HUES6 (cell line): Measurements from ENCODE around the gene HK1.
A peak's percentile ranks its signal among the peaks of the same experiment; 100 is the strongest.
"Not testable (repeated sequence)": the region's sequence is repeated elsewhere in the genome, so short reads cannot be mapped to it uniquely, and the experiment has no call there.

Experiments used
- H3K27ac ChIP-seq: 2 replicates; pipeline ENCODE4 v1.7.0; 2013; ENCODE audit warnings: low read depth, mild to moderate bottlenecking, low read length, inconsistent platforms
- H3K27me3 ChIP-seq: 2 replicates; pipeline ENCODE4 v1.6.1; 2013; ENCODE audit warnings: low read length; ENCODE audit not compliant: control insufficient read depth, insufficient read depth
- H3K36me3 ChIP-seq: 2 replicates; pipeline ENCODE4 v1.6.1; 2013; ENCODE audit warnings: low read length; ENCODE audit not compliant: control insufficient read depth, insufficient read depth
- H3K4me1 ChIP-seq: 2 replicates; pipeline ENCODE4 v1.6.1; 2013; ENCODE audit warnings: low read length; ENCODE audit not compliant: control insufficient read depth, insufficient read depth
- H3K4me3 ChIP-seq: 2 replicates; pipeline ENCODE4 v1.5.1; 2013; ENCODE audit warnings: low read depth, low read length
- H3K9ac ChIP-seq: one replicate; pipeline ENCODE4 v1.6.1; 2013; ENCODE audit warnings: mild to moderate bottlenecking, low read length
- H3K9me3 ChIP-seq: 2 replicates; pipeline ENCODE4 v1.6.1; 2013; ENCODE audit warnings: low read depth, low read length; ENCODE audit not compliant: control insufficient read depth, insufficient read depth

The HK1 gene

DNA sequence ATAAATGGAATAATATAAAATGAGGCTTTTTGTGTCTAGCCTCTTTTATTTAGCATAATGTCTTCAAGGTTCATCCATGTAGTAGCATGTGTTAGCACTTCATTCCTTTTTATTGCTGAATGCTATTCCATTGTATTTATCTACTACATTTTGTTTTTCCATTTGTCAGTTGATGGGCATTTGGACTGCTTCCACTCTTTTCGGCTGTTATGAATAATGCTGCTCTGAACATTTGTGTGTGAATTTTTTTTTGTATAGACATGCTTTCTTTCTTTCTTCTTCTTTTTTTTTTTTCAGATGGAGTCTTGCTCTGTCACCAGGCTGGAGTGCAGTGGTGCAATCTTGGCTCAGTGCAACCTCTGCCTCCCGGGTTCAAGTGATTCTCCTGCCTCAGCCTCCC lies 50.6 kb downstream of the HK1 start:
- Histone ChIP-seq H3K4me1 (peaks cover 83% of the 10 kb centered on the region), H3K36me3 (peaks cover 17% of the 10 kb centered on the region), H3K27ac (peak overlapping the region; percentile 93)
- H3K27me3 ChIP-seq, H3K4me3 ChIP-seq, H3K9ac ChIP-seq, H3K9me3 ChIP-seq: not testable (repeated sequence)

DNA sequence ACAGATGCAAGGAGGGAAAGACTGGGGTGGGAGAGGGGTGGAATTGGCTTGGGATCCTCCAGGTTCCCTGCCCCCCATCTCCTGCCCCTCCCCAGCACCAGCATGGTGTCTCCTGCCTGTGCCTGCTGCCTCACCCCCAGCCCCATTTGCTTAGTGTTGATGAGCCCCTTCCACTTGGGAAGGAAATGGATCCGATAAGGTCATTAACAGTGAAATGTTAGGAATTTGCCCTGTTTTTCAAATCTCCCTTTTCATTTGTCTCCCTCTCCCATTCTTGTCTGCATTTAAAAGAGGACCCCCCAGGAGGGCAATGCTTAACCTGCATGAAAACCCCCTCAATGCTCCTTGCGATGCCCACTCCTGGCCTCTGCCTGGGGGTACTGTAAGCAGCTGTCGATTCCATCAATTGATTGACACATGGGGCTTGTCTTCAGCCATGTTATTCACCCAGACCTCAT lies 51.5 kb downstream of the HK1 start:
- Histone ChIP-seq H3K27me3 (no peaks in the 10 kb centered on the region), H3K9ac (peak overlapping the region; percentile 82), H3K9me3 (no peaks in the 10 kb centered on the region), H3K4me3 (peak overlapping the region; percentile 28; the same call in 1 of the 2 replicates), H3K4me1 (peaks cover 88% of the 10 kb centered on the region), H3K27ac (peak overlapping the region; percentile 93), H3K36me3 (peaks cover 20% of the 10 kb centered on the region)

DNA sequence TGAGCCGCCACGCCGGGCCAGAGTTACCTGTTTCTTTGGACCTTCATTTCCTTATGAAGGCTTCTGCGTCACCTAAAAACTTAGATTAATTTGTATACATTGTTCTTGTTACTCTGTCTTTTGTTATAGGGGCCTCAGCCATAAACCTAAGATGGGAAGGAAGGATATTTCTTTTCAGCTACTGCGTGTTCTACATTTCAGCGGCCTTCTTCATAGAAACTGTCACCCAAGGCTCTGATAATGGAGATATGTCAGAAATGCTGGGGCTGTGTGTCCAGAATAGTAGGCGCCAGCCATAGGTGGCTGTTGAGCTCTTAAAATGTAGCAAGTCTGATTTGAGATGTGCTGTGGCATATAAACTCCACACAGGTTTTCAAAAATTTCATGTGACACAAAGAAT lies 52.9 kb downstream of the HK1 start:
- H3K4me1 ChIP-seq: peaks cover 88% of the 10 kb centered on the region
- H3K27me3 ChIP-seq: no peaks in the 10 kb centered on the region
- H3K27ac ChIP-seq: peak overlapping the region; percentile 93
- no peak overlapping the region for H3K9ac ChIP-seq
- H3K36me3 ChIP-seq: peaks cover 24% of the 10 kb centered on the region
- H3K4me3 ChIP-seq: no peak overlapping the region
- H3K9me3 ChIP-seq: no peaks in the 10 kb centered on the region

DNA sequence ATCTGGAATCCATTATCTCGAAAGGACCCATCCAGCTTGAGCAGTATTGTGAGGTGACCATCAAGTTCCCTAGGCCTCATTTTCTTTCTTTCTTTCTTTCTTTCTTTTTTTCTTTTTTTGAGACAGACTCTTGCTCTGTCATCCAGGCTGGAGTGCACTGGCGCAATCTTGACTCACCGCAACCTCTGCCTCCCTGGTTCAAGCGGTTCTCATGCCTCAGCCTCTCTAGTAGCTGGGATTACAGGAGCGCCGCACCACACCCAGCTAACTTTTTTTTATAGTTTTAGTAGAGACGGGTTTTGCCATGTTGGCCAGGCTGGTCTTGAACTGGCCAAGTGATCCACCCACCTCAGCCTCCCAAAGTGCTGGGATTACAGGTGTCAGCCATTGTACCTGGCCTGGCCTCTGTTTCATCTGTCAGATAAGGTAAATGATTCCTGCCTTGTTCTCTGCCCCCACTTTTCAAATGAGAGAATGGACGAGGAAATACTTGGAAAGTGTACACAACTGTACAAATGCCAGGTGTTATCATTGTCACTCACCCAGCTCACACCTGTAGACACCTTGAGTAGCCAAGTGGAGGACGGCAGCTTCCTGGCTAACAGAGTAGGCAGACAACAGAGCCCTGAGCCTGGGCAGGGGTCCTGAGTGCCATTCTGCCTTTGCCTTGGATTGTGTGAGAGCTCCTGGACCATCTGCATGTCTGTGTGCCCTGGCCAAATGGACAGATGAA lies 54.1 kb downstream of the HK1 start:
- peak overlapping the region; percentile 63 for H3K9ac ChIP-seq
- peaks cover 24% of the 10 kb centered on the region for H3K36me3 ChIP-seq
- H3K4me3 ChIP-seq: no peak overlapping the region
- peaks cover 84% of the 10 kb centered on the region for H3K4me1 ChIP-seq
- peak overlapping the region; percentile 57; the same call in 1 of the 2 replicates for H3K27ac ChIP-seq
- H3K9me3 ChIP-seq: no peaks in the 10 kb centered on the region
- H3K27me3 ChIP-seq: no peaks in the 10 kb centered on the region

DNA sequence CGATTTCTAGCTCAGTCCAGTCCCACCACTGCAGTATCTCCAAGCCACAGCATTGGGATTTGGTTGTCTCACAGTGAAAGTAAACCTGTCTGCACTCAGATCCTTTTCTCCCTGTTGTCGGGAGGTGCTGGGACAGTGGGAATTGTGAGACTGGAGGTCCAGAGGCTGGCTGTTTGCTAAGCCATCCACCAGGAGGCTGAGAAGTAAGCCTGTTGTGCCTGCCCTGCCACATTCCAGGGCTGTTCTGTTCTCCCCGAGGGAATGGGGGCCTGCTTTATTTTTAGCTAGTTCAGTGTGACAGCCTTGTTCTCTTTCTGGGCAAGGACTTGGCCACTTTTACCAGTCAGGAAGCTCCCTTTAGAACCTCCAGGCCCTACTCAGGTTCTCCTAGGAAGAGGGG lies 54.9 kb downstream of the HK1 start:
- Histone ChIP-seq H3K4me1 (peaks cover 84% of the 10 kb centered on the region), H3K9me3 (no peaks in the 10 kb centered on the region), H3K36me3 (peaks cover 24% of the 10 kb centered on the region), H3K4me3 (no peak overlapping the region), H3K9ac (peak overlapping the region; percentile 63), H3K27me3 (no peaks in the 10 kb centered on the region), H3K27ac (peak overlapping the region; percentile 57; the same call in 1 of the 2 replicates)

DNA sequence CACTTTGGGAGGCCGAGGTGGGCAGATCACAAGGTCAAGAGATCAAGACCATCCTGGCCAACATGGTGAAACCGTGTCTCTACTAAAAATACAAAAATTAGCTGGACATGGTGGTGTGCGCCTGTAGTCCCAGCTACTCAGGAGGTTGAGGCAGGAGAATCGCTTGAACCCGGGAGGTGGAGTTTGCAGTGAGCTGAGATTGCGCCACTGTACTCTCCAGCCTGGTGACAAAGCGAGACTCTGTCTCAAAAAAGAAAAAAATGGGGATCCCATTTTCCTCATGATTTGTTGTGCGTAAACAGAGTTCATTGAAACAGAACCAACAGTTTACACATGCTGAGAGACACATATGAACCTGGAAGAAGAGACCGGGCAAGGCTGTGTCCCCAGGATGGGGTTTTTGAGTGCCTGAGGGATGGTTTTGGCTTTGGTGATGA lies 55.6 kb downstream of the HK1 start:
- H3K4me1 ChIP-seq: peaks cover 84% of the 10 kb centered on the region
- H3K36me3 ChIP-seq: peaks cover 29% of the 10 kb centered on the region

DNA sequence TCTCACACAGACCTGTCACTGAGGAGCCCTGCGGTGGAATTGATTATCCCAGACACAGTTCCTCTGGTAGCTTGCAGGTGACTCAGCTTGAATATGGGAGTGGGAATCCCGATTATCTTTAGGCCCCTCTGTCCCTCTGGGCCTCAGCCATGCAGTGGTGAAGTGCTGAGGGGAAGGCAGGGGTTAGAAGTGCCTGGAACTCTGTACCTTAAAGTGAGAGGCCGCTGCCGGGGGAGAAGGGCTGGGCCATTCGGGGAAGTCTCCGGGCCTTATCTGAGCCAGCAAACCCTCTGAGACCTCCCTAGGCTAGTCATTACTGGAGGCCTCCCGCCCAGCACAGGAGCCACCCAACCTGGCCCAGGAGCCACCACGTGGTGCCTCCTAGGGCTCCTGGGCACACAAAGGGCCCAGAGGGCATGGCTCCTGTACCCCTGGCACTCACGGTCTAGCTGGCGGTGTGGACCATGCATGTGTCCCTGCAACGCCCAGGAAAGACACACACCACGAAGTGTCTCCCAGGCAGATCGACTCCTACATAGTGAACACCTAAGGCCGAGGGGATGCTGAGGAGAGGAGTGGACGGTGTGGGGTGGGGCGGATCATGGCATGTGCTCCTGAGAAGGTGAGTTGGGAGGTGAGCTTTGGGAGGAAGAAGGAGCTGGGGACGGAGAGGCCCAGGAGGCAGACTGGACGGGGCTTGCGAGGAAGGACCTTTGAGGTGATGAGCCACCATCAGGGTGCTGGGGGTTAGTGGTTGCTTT lies 56.2 kb downstream of the HK1 start:
- H3K9ac ChIP-seq: peak overlapping the region; percentile 65
- no peaks in the 10 kb centered on the region for H3K27me3 ChIP-seq
- peak overlapping the region; percentile 84 for H3K27ac ChIP-seq
- H3K36me3 ChIP-seq: peaks cover 29% of the 10 kb centered on the region
- H3K9me3 ChIP-seq: no peaks in the 10 kb centered on the region
- H3K4me1 ChIP-seq: peaks cover 84% of the 10 kb centered on the region
- H3K4me3 ChIP-seq: no peak overlapping the region

More for the DNA sequence above, 55.6 kb downstream of the HK1 start:
- not testable (repeated sequence) for H3K27me3 ChIP-seq, H3K9me3 ChIP-seq, H3K4me3 ChIP-seq
- Histone ChIP-seq H3K9ac (peak overlapping the region; percentile 65), H3K27ac (peak overlapping the region; percentile 84)

DNA sequence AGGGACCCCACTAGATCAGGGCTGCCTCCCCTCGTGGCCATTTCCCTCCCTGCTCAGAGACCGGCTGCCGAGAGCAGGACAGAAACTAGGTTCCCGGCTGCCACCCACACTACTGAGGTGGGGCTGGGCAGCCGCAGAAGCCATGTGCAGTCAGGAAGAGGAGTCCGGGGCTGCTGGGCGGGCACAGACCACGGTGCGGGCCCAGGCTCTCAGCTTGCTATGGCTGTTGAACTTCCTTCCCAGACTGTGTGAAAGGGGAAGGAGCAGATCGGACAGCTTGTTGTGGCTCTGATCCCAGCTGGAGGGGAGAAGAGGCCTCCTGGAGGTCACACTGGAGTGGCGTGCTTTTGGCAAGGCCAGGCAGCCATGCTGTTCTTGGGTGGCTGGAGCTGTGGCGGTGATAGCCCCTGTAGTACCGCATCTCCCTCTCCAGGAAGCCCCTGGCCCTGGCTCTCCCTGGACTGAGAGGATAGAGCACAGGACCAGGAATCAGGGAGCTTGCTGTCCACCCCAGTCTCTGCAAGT lies 56.8 kb downstream of the HK1 start:
- H3K9ac ChIP-seq: peak overlapping the region; percentile 65
- peak overlapping the region; percentile 84 for H3K27ac ChIP-seq
- no peak overlapping the region for H3K4me3 ChIP-seq
- peaks cover 81% of the 10 kb centered on the region for H3K4me1 ChIP-seq
- peaks cover 29% of the 10 kb centered on the region for H3K36me3 ChIP-seq
- no peaks in the 10 kb centered on the region for H3K9me3 ChIP-seq
- no peaks in the 10 kb centered on the region for H3K27me3 ChIP-seq

DNA sequence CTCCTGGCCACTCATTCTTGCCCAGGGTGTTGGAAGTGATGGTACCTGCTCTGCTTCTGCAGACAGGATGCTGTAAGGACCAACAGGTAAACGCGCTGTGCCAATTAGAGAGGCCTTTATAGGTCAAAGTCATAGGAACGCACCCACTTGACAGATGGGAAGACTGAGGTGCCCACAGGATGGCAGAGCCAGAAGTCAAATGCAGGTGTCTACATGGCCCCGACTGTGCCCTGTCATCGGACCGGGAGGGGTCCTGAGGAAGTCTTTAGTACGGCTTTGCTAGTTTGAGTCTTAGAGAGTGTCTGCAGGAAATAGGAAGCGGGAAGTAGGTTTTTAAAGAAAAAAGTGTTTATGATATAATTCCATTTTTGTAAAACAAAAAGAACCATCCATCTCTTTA lies 57.3 kb downstream of the HK1 start:
- H3K27ac ChIP-seq: peak overlapping the region; percentile 84
- H3K4me1 ChIP-seq: peaks cover 78% of the 10 kb centered on the region

DNA sequence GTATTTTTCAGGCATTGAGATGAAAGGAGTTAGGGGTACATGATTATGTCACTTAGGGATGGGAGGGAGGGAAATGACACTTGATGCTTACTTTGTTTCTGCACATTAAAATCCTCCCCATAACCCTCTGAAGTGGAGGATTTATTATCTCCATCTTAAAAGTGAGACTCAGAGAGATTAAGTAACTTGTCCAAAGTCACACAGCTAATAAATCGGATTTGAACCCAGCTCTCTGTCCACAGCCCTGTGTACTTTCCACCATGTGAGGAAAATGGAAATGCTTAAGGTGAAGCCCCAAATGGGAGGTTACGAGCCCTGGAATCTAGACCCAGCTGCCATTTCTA lies 58.6 kb downstream of the HK1 start:
- Histone ChIP-seq H3K4me3 (0 out of 2 replicates have a peak overlapping the region, but pooled peaks have one; percentile 7), H3K9me3 (no peaks in the 10 kb centered on the region), H3K27ac (peak overlapping the region; percentile 21; the same call in 1 of the 2 replicates), H3K4me1 (peaks cover 69% of the 10 kb centered on the region), H3K9ac (peak overlapping the region; percentile 18), H3K36me3 (peaks cover 18% of the 10 kb centered on the region), H3K27me3 (no peaks in the 10 kb centered on the region)

More for the DNA sequence above, 57.3 kb downstream of the HK1 start:
- H3K9ac ChIP-seq: no peak overlapping the region
- H3K4me3 ChIP-seq: no peak overlapping the region
- no peaks in the 10 kb centered on the region for H3K27me3 ChIP-seq
- H3K9me3 ChIP-seq: no peaks in the 10 kb centered on the region
- peaks cover 24% of the 10 kb centered on the region for H3K36me3 ChIP-seq
